ENCODE data around the gene ZNF664. TPM values are rescaled to one million over a fixed set of nuclear protein-coding genes. Genes with fewer than 3 reads are reported as not detected.

The ZNF664 gene
- total RNA-seq, 1 donor from 2014 or later: 25.1 TPM

GRCh38 chr12:124006846-124007713 lies 34.1 kb downstream of the ZNF664 start:
- Histone ChIP-seq H3K4me3 (ENCODE audit: low read length in 3 of 3) (no peak overlapping the region), H3K4me1 (ENCODE audit: control insufficient read depth in 3 of 3, insufficient read depth in 3 of 3, low read length in 3 of 3) (peaks cover 19 to 45% (median 43%) of the 10 kb centered on the region in 3 donors), H3K9ac (ENCODE audit: low read depth in 1 of 3, low read length in 3 of 3) (no peak overlapping the region), H3K36me3 (ENCODE audit: control insufficient read depth in 3 of 3, insufficient read depth in 3 of 3, low read length in 3 of 3) (peaks cover under 1 to 13% (median 10%) of the 10 kb centered on the region in 3 donors), H3K9me3 (ENCODE audit: control insufficient read depth in 3 of 3, low read length in 3 of 3) (no peaks in the 10 kb centered on the region), H3K27me3 (ENCODE audit: control insufficient read depth in 3 of 3, insufficient read depth in 3 of 3, low read length in 3 of 3) (no peaks in the 10 kb centered on the region), H3K27ac (ENCODE audit: low read depth, low read length) (no peak overlapping the region)

- H3K9me3 ChIP-seq (ENCODE audit: control insufficient read depth in 3 of 3, low read length in 3 of 3): no peaks in the 10 kb centered on the region
- H3K36me3 ChIP-seq (ENCODE audit: control insufficient read depth in 3 of 3, insufficient read depth in 3 of 3, low read length in 3 of 3): peaks cover 7 to 20% (median 19%) of the 10 kb centered on the region in 3 donors
- peaks cover 19 to 45% (median 43%) of the 10 kb centered on the region in 3 donors for H3K4me1 ChIP-seq (ENCODE audit: control insufficient read depth in 3 of 3, insufficient read depth in 3 of 3, low read length in 3 of 3)
- no peaks in the 10 kb centered on the region for H3K27me3 ChIP-seq (ENCODE audit: control insufficient read depth in 3 of 3, insufficient read depth in 3 of 3, low read length in 3 of 3)
- H3K27ac ChIP-seq (ENCODE audit: low read depth, low read length): no peak overlapping the region
- H3K4me3 ChIP-seq (ENCODE audit: low read length in 3 of 3): no peak overlapping the region
- H3K9ac ChIP-seq (ENCODE audit: low read depth in 1 of 3, low read length in 3 of 3): no peak overlapping the region
Measured at GRCh38 chr12:124007826-124008570, 35.0 kb downstream of the ZNF664 start.

GRCh38 chr12:124008595-124008994 lies 35.6 kb downstream of the ZNF664 start:
- H3K36me3 ChIP-seq (ENCODE audit: control insufficient read depth in 3 of 3, insufficient read depth in 3 of 3, low read length in 3 of 3): peaks cover 7 to 24% (median 20%) of the 10 kb centered on the region in 3 donors

GRCh38 chr12:124009781-124010180 lies 36.8 kb downstream of the ZNF664 start:
- peaks cover 7 to 19% (median 15%) of the 10 kb centered on the region in 3 donors for H3K36me3 ChIP-seq (ENCODE audit: control insufficient read depth in 3 of 3, insufficient read depth in 3 of 3, low read length in 3 of 3)
- H3K4me3 ChIP-seq (ENCODE audit: low read length in 3 of 3): no peak overlapping the region
- no peak overlapping the region for H3K27ac ChIP-seq (ENCODE audit: low read depth, low read length)
- peaks cover 15 to 36% (median 35%) of the 10 kb centered on the region in 3 donors for H3K4me1 ChIP-seq (ENCODE audit: control insufficient read depth in 3 of 3, insufficient read depth in 3 of 3, low read length in 3 of 3)
- no peaks in the 10 kb centered on the region for H3K27me3 ChIP-seq (ENCODE audit: control insufficient read depth in 3 of 3, insufficient read depth in 3 of 3, low read length in 3 of 3)
- no peak overlapping the region for H3K9ac ChIP-seq (ENCODE audit: low read depth in 1 of 3, low read length in 3 of 3)
- no peaks in the 10 kb centered on the region for H3K9me3 ChIP-seq (ENCODE audit: control insufficient read depth in 3 of 3, low read length in 3 of 3)

More at GRCh38 chr12:124008595-124008994, 35.6 kb downstream of the ZNF664 start:
- H3K9me3 ChIP-seq (ENCODE audit: control insufficient read depth in 3 of 3, low read length in 3 of 3): no peaks in the 10 kb centered on the region
- H3K9ac ChIP-seq (ENCODE audit: low read depth in 1 of 3, low read length in 3 of 3): no peak overlapping the region
- H3K27me3 ChIP-seq (ENCODE audit: control insufficient read depth in 3 of 3, insufficient read depth in 3 of 3, low read length in 3 of 3): no peaks in the 10 kb centered on the region
- no peak overlapping the region for H3K27ac ChIP-seq (ENCODE audit: low read depth, low read length)
- peaks cover 19 to 45% (median 43%) of the 10 kb centered on the region in 3 donors for H3K4me1 ChIP-seq (ENCODE audit: control insufficient read depth in 3 of 3, insufficient read depth in 3 of 3, low read length in 3 of 3)
- no peak overlapping the region for H3K4me3 ChIP-seq (ENCODE audit: low read length in 3 of 3)

GRCh38 chr12:124010687-124011086 lies 37.7 kb downstream of the ZNF664 start:
- H3K27me3 ChIP-seq (ENCODE audit: control insufficient read depth in 3 of 3, insufficient read depth in 3 of 3, low read length in 3 of 3): no peaks in the 10 kb centered on the region
- peaks cover 7 to 19% (median 15%) of the 10 kb centered on the region in 3 donors for H3K36me3 ChIP-seq (ENCODE audit: control insufficient read depth in 3 of 3, insufficient read depth in 3 of 3, low read length in 3 of 3)
- no peak overlapping the region for H3K27ac ChIP-seq (ENCODE audit: low read depth, low read length)

GRCh38 chr12:124011435-124012115 lies 38.6 kb downstream of the ZNF664 start:
- no peak overlapping the region for H3K27ac ChIP-seq (ENCODE audit: low read depth, low read length)
- peaks cover 7 to 19% (median 15%) of the 10 kb centered on the region in 3 donors for H3K36me3 ChIP-seq (ENCODE audit: control insufficient read depth in 3 of 3, insufficient read depth in 3 of 3, low read length in 3 of 3)
- no peaks in the 10 kb centered on the region for H3K27me3 ChIP-seq (ENCODE audit: control insufficient read depth in 3 of 3, insufficient read depth in 3 of 3, low read length in 3 of 3)
- no peak overlapping the region for H3K4me3 ChIP-seq (ENCODE audit: low read length in 3 of 3)
- H3K4me1 ChIP-seq (ENCODE audit: control insufficient read depth in 3 of 3, insufficient read depth in 3 of 3, low read length in 3 of 3): peaks cover 4 to 22% (median 20%) of the 10 kb centered on the region in 3 donors
- no peaks in the 10 kb centered on the region for H3K9me3 ChIP-seq (ENCODE audit: control insufficient read depth in 3 of 3, low read length in 3 of 3)
- H3K9ac ChIP-seq (ENCODE audit: low read depth in 1 of 3, low read length in 3 of 3): no peak overlapping the region

More at GRCh38 chr12:124010687-124011086, 37.7 kb downstream of the ZNF664 start:
- Histone ChIP-seq H3K9me3 (ENCODE audit: control insufficient read depth in 3 of 3, low read length in 3 of 3) (no peaks in the 10 kb centered on the region), H3K4me1 (ENCODE audit: control insufficient read depth in 3 of 3, insufficient read depth in 3 of 3, low read length in 3 of 3) (peaks cover 9 to 29% (median 29%) of the 10 kb centered on the region in 3 donors), H3K9ac (ENCODE audit: low read depth in 1 of 3, low read length in 3 of 3) (no peak overlapping the region), H3K4me3 (ENCODE audit: low read length in 3 of 3) (no peak overlapping the region)

GRCh38 chr12:124013073-124013472 lies 40.1 kb downstream of the ZNF664 start:
- peaks cover 0 to 7% (median 6%) of the 10 kb centered on the region in 3 donors for H3K4me1 ChIP-seq (ENCODE audit: control insufficient read depth in 3 of 3, insufficient read depth in 3 of 3, low read length in 3 of 3)
- H3K4me3 ChIP-seq (ENCODE audit: low read length in 3 of 3): no peak overlapping the region
- H3K9me3 ChIP-seq (ENCODE audit: control insufficient read depth in 3 of 3, low read length in 3 of 3): no peaks in the 10 kb centered on the region
- H3K9ac ChIP-seq (ENCODE audit: low read depth in 1 of 3, low read length in 3 of 3): no peak overlapping the region
- no peaks in the 10 kb centered on the region for H3K27me3 ChIP-seq (ENCODE audit: control insufficient read depth in 3 of 3, insufficient read depth in 3 of 3, low read length in 3 of 3)
- peaks cover 7 to 19% (median 15%) of the 10 kb centered on the region in 3 donors for H3K36me3 ChIP-seq (ENCODE audit: control insufficient read depth in 3 of 3, insufficient read depth in 3 of 3, low read length in 3 of 3)
- no peak overlapping the region for H3K27ac ChIP-seq (ENCODE audit: low read depth, low read length)

GRCh38 chr12:124015494-124016461 lies 42.8 kb downstream of the ZNF664 start:
- Histone ChIP-seq H3K4me1 (ENCODE audit: control insufficient read depth in 3 of 3, insufficient read depth in 3 of 3, low read length in 3 of 3) (peaks cover 0 to under 1% (median 0%) of the 10 kb centered on the region in 3 donors), H3K9me3 (ENCODE audit: control insufficient read depth in 3 of 3, low read length in 3 of 3) (no peaks in the 10 kb centered on the region), H3K36me3 (ENCODE audit: control insufficient read depth in 3 of 3, insufficient read depth in 3 of 3, low read length in 3 of 3) (peaks cover 7 to 19% (median 15%) of the 10 kb centered on the region in 3 donors), H3K4me3 (ENCODE audit: low read length in 3 of 3) (no peak overlapping the region), H3K27ac (ENCODE audit: low read depth, low read length) (no peak overlapping the region), H3K9ac (ENCODE audit: low read depth in 1 of 3, low read length in 3 of 3) (no peak overlapping the region), H3K27me3 (ENCODE audit: control insufficient read depth in 3 of 3, insufficient read depth in 3 of 3, low read length in 3 of 3) (no peaks in the 10 kb centered on the region)

GRCh38 chr12:124017064-124017463 lies 44.0 kb downstream of the ZNF664 start:
- peaks cover 0 to 5% (median 0%) of the 10 kb centered on the region in 3 donors for H3K4me1 ChIP-seq (ENCODE audit: control insufficient read depth in 3 of 3, insufficient read depth in 3 of 3, low read length in 3 of 3)
- H3K36me3 ChIP-seq (ENCODE audit: control insufficient read depth in 3 of 3, insufficient read depth in 3 of 3, low read length in 3 of 3): peaks cover 7 to 13% (median 12%) of the 10 kb centered on the region in 3 donors
- no peak overlapping the region for H3K9ac ChIP-seq (ENCODE audit: low read depth in 1 of 3, low read length in 3 of 3)
- no peak overlapping the region for H3K27ac ChIP-seq (ENCODE audit: low read depth, low read length)
- H3K4me3 ChIP-seq (ENCODE audit: low read length in 3 of 3): no peak overlapping the region
- no peaks in the 10 kb centered on the region for H3K9me3 ChIP-seq (ENCODE audit: control insufficient read depth in 3 of 3, low read length in 3 of 3)
- no peaks in the 10 kb centered on the region for H3K27me3 ChIP-seq (ENCODE audit: control insufficient read depth in 3 of 3, insufficient read depth in 3 of 3, low read length in 3 of 3)
